GM12873 (cell line): Measurements from ENCODE around the gene OCIAD1.

Source experiments
- CTCF ChIP-seq: IDR thresholded peaks from 2 replicates; pipeline ENCODE4 v1.5.1; 2012; ENCODE audit warnings: low read depth, mild to moderate bottlenecking, moderate library complexity, low read length, control low read depth; ENCODE audit not compliant: insufficient read depth; ENCODE audit errors: missing control alignments

OCIAD1 gene

GRCh38 chr4:48831532-48832030, 693 bp downstream of the OCIAD1 start:
- no peak for TF ChIP-seq CTCF

GRCh38 chr4:48832571-48832970, 1.7 kb downstream of the OCIAD1 start:
- no peak for TF ChIP-seq CTCF

- TF ChIP-seq CTCF, result no peak
Measured at GRCh38 chr4:48836658-48837057, 5.8 kb downstream of the OCIAD1 start.

GRCh38 chr4:48841045-48841827, 10.3 kb downstream of the OCIAD1 start:
- no peak for TF ChIP-seq CTCF

GRCh38 chr4:48844843-48845242, 14.0 kb downstream of the OCIAD1 start:
- TF ChIP-seq CTCF, result no peak

- TF ChIP-seq CTCF, result no peak
Measured at GRCh38 chr4:48851651-48852050, 20.8 kb downstream of the OCIAD1 start.

- TF ChIP-seq CTCF, result no peak
Measured at GRCh38 chr4:48853604-48854394, 22.9 kb downstream of the OCIAD1 start.
